GM23338 (cell line): Measurements from ENCODE around the gene SLC37A1.

Source experiments
- EZH2phosphoT487 ChIP-seq: fragments of 200-600 bp; sonication (generic); IDR thresholded peaks from one replicate; pipeline ENCODE4 v1.8.1; 2018; ENCODE audit warnings: antibody characterized with exemption; ENCODE audit not compliant: unreplicated experiment
- JUNB ChIP-seq: IDR thresholded peaks from one replicate; pipeline ENCODE4 v1.6.1; 2016; ENCODE audit warnings: antibody characterized with exemption; ENCODE audit not compliant: unreplicated experiment
- NANOG ChIP-seq: IDR thresholded peaks from 2 replicates; pipeline ENCODE4 v1.6.1; 2016; ENCODE audit warnings: antibody characterized with exemption, borderline replicate concordance
- ZNF114 ChIP-seq: fragments of 250-450 bp; sonication (Bioruptor Pico); IDR thresholded peaks from 2 replicates; pipeline ENCODE4 v1.5.0; 2020; ENCODE audit warnings: mild to moderate bottlenecking, moderate library complexity
- TF ChIP-seq, protein P1 (sequence below), 2 experiments: fragments of 200-600 bp in 1 of 2; sonication (generic) in 1 of 2; conservative IDR thresholded peaks; 2 replicates each; pipeline versions ENCODE4 v1.5.1 to v1.6.1; 2016 to 2017; ENCODE audit warnings: antibody characterized with exemption in 2 of 2, low read depth in 2 of 2, mild to moderate bottlenecking in 2 of 2, moderate library complexity in 1 of 2
- TF ChIP-seq, protein P2 (sequence below): IDR thresholded peaks from one replicate; pipeline ENCODE4 v1.6.1; 2018; ENCODE audit warnings: antibody characterized with exemption; ENCODE audit not compliant: unreplicated experiment

DNA sequence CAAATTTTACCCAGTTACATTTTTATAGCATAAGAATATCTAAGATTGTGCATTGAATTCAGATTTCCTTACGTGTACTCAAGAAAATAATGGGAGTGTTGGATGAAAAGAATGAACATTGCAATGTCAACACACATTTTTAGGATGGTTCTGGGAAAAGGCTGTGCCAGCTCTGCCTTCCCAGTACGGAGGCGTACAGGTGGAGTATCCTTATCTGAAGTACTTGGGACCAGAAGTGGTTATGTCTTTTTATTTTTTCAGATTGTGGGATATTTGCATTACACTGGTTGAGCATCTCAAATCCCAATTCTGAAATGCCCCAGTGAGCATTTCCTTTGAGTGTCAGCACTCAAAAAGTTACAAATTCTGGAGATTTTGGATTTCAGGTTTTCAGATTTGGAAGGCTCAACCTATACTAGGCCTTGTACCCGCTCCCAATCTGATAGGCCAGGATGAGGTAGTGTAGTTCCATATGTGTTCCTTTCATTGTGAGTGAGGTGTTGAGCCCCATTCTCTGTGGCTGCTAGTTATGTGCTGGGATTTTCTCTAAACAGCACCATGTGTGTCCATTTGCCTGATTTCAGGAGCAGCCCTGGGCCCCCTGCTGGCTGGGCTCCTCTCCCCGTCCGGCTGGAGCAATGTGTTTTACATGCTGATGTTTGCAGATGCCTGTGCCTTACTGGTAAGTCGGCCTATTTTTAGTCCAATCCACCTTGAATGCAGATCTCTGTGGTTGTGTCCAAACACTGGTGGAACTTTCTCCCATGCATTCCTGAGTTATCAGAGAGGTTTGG, 60.8 kb downstream of the SLC37A1 start:
- TF ChIP-seq, protein P1, sequence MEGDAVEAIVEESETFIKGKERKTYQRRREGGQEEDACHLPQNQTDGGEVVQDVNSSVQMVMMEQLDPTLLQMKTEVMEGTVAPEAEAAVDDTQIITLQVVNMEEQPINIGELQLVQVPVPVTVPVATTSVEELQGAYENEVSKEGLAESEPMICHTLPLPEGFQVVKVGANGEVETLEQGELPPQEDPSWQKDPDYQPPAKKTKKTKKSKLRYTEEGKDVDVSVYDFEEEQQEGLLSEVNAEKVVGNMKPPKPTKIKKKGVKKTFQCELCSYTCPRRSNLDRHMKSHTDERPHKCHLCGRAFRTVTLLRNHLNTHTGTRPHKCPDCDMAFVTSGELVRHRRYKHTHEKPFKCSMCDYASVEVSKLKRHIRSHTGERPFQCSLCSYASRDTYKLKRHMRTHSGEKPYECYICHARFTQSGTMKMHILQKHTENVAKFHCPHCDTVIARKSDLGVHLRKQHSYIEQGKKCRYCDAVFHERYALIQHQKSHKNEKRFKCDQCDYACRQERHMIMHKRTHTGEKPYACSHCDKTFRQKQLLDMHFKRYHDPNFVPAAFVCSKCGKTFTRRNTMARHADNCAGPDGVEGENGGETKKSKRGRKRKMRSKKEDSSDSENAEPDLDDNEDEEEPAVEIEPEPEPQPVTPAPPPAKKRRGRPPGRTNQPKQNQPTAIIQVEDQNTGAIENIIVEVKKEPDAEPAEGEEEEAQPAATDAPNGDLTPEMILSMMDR (conservative IDR thresholded peaks at IDR 0.05; ENCODE audit: low read depth in 2 of 2), result no peak
- TF ChIP-seq ZNF114 (CRISPR knock-in tag) (no peak), EZH2phosphoT487 (no peak), NANOG (no peak), JUNB (no peak)
- TF ChIP-seq, protein P2, sequence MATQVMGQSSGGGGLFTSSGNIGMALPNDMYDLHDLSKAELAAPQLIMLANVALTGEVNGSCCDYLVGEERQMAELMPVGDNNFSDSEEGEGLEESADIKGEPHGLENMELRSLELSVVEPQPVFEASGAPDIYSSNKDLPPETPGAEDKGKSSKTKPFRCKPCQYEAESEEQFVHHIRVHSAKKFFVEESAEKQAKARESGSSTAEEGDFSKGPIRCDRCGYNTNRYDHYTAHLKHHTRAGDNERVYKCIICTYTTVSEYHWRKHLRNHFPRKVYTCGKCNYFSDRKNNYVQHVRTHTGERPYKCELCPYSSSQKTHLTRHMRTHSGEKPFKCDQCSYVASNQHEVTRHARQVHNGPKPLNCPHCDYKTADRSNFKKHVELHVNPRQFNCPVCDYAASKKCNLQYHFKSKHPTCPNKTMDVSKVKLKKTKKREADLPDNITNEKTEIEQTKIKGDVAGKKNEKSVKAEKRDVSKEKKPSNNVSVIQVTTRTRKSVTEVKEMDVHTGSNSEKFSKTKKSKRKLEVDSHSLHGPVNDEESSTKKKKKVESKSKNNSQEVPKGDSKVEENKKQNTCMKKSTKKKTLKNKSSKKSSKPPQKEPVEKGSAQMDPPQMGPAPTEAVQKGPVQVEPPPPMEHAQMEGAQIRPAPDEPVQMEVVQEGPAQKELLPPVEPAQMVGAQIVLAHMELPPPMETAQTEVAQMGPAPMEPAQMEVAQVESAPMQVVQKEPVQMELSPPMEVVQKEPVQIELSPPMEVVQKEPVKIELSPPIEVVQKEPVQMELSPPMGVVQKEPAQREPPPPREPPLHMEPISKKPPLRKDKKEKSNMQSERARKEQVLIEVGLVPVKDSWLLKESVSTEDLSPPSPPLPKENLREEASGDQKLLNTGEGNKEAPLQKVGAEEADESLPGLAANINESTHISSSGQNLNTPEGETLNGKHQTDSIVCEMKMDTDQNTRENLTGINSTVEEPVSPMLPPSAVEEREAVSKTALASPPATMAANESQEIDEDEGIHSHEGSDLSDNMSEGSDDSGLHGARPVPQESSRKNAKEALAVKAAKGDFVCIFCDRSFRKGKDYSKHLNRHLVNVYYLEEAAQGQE, result no peak
